Choroid plexus epithelial cell (primary cell): ENCODE measurements around the gene TASP1.

Experiments
- DNase-seq: peaks from one replicate; pipeline ENCODE4 v3.0.0-alpha.2; 2010; ENCODE audit warnings: low read depth
- H3K4me3 ChIP-seq: 2 replicates; pipeline ENCODE4 v1.5.1; 2011; ENCODE audit warnings: low read depth, mild to moderate bottlenecking, control low read depth, low read length, moderate library complexity
- TF ChIP-seq, protein P1 (sequence below): conservative IDR thresholded peaks from 2 replicates; pipeline ENCODE4 v1.5.1; 2011; ENCODE audit warnings: low read depth, mild to moderate bottlenecking, control low read depth, inconsistent platforms, low read length, moderate library complexity

Gene TASP1

DNA sequence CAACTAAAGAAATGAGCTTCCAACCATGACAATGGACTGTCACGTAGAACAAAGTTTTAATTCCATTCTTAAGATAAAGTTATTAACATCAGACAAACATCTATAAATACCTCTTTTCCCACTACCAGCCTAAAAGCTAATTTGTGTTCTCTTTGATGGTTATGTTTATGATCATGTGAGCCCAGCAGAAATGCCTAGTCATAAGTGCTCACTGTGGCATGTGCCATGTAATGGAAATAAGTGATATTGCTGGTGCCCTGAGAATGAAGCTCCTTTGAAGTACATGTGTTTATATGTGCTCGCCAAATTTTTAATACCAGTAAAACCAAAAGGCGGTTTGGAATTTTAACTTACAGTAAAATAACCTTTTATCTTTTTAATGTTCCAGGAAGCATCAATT is 211.9 kb downstream of the TASP1 start:
- no peak overlapping the region for H3K4me3 ChIP-seq
- TF ChIP-seq, protein P1, sequence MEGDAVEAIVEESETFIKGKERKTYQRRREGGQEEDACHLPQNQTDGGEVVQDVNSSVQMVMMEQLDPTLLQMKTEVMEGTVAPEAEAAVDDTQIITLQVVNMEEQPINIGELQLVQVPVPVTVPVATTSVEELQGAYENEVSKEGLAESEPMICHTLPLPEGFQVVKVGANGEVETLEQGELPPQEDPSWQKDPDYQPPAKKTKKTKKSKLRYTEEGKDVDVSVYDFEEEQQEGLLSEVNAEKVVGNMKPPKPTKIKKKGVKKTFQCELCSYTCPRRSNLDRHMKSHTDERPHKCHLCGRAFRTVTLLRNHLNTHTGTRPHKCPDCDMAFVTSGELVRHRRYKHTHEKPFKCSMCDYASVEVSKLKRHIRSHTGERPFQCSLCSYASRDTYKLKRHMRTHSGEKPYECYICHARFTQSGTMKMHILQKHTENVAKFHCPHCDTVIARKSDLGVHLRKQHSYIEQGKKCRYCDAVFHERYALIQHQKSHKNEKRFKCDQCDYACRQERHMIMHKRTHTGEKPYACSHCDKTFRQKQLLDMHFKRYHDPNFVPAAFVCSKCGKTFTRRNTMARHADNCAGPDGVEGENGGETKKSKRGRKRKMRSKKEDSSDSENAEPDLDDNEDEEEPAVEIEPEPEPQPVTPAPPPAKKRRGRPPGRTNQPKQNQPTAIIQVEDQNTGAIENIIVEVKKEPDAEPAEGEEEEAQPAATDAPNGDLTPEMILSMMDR, result no peak
- DNase-seq, result no peak

DNA sequence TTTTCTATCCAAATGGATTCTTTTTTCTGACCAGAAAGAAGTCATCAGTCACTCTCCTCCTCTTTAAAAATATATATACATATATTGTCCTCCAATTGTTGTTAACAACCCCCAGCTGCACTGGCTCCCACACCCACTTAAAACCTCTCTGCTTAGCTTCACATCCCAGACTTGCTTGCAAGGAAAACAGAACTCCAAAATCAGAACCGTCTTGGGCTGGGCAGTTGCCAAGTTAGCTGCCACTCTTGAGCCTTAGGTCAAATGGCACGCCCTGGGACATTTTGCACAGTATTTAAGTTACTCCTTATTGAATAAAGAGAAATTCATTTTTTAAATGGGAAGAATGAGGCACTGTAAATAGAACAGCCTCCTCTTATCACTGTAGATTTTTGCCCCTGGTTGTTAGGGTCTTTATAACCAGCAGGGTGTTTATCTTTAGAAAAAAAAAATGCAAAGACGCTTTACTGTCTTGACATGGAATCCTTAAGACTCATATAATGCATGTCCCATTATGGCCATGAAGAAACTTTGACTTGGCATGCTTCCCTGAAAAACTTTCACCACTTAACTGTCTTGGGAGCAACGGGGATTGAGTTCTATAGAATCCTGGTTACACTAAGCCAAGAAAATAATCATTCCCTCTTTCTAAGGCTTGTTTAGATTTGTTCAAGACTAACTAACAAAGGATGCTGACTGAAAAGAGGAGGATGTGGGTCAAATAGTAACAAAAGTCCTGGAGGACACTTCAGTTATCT is 213.2 kb downstream of the TASP1 start:
- DNase-seq, result no peak
- no peak overlapping the region for H3K4me3 ChIP-seq
- TF ChIP-seq, protein P1, result no peak

DNA sequence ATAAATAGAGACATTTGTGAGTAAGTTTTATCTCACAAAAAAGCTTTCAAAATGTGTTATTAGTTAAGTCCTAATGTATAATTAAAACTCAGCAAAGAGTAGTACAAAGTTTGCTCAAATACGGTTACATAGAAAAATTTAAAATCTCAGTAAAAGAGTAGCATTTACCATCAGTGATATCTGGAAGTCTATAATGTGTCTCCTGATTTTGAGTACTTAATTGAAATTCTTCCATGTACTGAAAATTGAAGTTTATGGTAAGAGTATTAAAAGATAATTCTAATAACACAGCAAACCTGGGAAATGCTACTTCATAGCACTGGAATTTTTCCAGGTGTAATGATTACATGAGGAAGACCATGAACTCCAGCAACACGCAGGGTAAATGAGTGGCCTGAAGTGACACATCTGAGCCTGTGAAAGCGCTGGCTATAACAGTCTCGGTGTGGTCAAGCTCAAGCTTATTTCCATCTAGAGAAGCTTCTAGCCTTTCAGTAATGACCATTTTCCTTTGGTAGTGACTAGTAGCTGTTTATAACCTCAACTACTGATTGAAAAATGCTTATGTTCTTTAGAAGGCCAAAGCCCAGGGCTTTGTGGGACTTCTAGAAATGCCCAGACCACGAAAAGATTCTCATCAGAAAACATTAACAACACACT is 214.4 kb downstream of the TASP1 start:
- TF ChIP-seq, protein P1, result no peak
- DNase-seq, result no peak
- no peak overlapping the region for H3K4me3 ChIP-seq

DNA sequence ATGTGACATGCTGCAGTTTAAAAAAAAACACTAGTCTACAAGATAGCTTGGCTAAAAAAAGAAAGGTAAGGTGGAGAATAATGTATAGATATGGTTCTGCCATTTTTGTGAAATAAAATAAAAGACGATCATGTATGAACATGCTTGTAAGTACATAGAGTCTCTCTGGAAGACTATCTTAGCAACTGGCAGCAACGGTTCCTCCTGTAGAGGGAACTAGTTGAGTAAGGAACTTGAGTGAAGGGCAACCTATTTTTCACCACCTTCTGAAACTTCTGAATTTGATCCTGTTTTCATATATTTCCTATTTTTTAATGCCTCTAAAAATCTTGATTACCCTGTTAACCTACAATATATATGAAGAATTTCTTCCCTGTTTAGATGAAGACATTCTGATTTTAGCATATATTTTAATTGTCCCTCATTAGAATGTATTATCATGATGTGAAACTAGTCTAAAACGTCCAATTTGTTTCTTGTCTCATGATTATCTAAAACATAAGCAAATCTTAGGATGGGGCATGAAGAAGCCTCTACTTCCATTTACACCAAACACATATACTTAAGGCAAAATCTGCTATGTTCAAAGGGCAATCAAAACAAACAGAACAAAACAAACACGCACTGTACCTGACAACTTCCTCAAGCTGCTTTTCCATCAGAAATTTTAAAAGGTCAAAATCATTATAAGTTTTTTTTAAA is 215.1 kb downstream of the TASP1 start:
- no peak for DNase-seq
- TF ChIP-seq, protein P1, result no peak
- H3K4me3 ChIP-seq, result no peak overlapping the region

DNA sequence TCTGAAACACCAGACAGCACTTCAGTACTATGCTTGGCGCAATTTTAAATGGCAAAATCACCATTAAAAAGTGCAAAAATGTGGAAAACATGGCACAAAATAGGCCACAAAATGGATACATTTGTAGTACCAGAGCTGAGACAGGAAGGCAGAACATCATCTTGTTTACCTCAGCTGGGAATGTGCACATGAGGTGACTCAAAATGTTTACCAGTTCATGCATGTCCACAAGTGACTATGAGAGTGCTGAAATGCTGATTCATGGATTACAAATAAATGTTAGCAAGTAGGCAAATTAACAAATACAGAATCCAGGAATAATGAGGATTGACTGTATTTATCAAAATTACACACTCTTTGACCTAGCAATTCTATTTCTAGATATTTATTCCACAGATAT is 216.1 kb downstream of the TASP1 start:
- TF ChIP-seq, protein P1, result no peak
- no peak overlapping the region for H3K4me3 ChIP-seq
- no peak for DNase-seq

- no peak for DNase-seq
- TF ChIP-seq, protein P1, result no peak
- no peak overlapping the region for H3K4me3 ChIP-seq
These were observed 218.1 kb downstream of the TASP1 start for GRCh38 chr20:13420625-13421024.
